HG02763 (cell line): ENCODE data around the gene REEP5.
"Not testable (repeated sequence)": the region's sequence is repeated elsewhere in the genome, so short reads cannot be mapped to it uniquely, and the experiment has no call there.

Source experiments
- ATAC-seq: cut with Tn5 transposase; IDR thresholded peaks from one replicate; pipeline ENCODE4 v1.9.1; 2021; ENCODE audit warnings: mild to moderate bottlenecking, moderate library complexity; ENCODE audit not compliant: unreplicated experiment

Gene REEP5

GRCh38 chr5:112892776-112893175, 29.3 kb downstream of the REEP5 start:
- ATAC-seq = no peak

GRCh38 chr5:112892066-112892465, 30.0 kb downstream of the REEP5 start:
- not testable (repeated sequence) for ATAC-seq

DNA sequence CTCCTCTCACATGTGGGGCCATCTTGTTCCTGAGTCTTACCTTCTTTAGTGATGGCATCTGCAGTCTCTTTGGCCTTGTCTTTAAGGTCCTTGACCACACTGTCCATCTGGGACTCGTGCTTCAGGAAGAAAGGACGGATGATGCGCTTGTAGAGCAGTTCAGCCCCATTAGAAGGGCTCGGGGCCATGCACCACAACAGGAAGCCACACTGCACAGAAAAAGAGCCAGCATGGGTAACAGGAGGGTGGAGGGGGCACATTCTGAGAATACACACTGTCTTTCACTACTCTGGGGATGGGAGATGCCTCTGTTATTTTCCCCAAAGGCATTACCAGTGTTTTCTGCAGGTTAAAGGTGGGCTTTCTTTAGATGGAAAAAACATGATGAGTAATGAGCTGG, 35.1 kb downstream of the REEP5 start:
- no peak for ATAC-seq

DNA sequence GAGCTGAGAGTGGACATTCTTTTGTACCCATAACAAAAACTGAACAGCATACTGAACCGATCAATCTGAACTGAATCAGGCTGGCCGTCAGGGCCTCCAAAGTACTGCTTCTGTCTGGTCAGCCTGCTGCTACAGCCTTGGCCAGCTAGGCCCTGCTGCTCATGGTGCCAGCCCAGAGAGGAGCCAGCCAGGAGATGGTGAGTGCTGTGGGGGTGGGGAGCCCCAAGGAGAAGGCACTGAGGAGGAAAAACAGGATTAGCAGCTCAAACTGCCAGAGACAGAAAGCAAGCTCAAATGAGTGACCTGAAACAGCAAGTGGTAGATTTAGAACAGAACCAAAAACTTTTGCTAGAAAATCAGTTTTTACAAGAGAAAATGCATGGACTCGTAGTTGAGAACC, 37.0 kb downstream of the REEP5 start:
- ATAC-seq = no peak

DNA sequence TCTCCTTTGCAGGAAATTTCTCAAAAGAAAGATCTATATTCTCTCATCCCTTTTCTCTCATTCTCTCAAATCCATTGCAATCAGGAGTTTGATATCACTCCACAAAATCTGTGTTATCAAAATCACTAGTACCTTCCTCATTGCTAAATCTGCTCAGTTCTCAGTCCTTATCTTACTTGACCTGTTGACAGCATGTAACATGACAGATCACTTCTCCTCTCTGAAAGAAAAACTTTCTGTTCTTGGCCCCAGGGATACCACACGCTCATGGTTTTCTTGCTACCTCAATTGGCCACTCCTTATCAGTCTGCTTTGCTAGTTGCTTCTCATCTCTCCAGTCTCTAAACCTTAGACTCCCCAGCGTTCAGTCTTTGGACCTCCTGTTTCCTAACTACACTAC, 38.8 kb downstream of the REEP5 start:
- ATAC-seq = no peak

DNA sequence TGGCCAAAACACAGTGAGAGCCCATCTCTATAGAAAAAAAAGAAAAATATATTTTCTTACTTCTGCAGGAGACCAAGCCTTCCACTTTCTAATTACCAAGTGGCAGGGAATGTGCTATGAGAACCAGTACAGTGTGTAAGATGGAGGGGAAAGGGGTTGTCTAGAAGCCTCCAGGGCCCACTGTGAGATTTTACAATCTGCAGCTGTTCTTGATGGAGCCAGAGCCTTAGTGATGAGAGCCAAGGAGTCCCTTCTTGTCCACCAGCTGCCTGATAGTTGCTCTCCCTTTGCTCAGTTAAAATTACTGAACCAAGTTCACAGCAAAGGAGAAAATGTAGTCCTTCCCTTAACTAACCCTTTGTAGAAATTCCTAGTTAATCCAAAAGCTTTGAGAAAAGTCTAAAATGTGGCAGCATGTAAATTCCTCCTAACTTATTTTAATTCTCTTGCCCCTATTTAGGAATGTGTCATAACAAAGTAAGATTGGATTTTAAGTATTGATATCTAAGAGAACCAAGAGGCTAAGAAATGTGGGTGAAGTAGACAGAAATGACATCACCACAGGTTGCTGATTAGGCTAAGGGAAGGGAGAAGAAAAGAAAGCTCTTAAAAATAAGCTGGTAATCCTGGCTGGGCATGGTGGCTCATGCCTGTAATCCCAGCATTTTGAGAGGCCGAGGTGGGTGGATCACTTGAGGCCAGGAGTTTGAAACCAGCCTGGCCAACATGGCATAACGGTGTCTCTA, 41.6 kb downstream of the REEP5 start:
- no peak for ATAC-seq

- ATAC-seq = peak; percentile 62
Observed at GRCh38 chr5:112878760-112879159, 43.3 kb downstream of the REEP5 start.

DNA sequence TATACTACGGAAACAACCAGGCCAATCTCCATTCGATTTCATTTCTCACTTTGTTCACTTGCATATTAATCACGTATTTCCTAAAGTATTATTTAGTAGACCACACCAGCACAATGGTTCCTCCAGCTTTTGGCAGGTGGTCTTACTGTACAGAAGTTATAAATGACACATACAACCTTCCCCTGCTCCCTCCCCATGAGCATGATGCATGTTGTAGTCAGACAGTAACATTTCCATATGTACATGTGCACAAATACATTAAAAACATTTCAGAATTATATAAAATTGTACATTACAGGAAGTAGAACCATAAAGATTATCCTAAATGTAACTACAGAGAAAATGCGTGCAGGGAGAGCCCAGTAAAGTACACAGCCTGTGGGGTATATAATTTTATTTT, 43.9 kb downstream of the REEP5 start:
- no peak for ATAC-seq

- no peak for ATAC-seq
Observed at GRCh38 chr5:112876362-112876761, 45.7 kb downstream of the REEP5 start.

DNA sequence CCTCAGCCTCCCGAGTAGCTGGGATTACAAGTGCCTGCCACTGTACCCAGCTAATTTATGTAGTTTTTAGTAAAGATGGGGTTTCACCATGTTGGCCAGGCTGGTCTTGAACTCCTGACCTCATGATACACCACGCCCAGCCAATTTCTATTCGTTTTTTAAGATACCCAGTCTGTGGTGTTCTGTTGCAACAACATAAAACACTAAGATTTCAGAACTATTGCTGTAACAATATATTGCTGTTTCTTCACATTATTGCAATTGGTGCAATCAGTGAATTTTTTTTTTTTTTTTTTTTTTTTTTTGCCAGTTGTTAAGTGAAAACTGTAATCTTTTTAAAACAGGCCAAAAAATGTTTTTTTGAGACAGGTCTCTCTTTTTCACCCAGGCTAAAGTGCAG, 51.1 kb downstream of the REEP5 start:
- ATAC-seq = no peak

DNA sequence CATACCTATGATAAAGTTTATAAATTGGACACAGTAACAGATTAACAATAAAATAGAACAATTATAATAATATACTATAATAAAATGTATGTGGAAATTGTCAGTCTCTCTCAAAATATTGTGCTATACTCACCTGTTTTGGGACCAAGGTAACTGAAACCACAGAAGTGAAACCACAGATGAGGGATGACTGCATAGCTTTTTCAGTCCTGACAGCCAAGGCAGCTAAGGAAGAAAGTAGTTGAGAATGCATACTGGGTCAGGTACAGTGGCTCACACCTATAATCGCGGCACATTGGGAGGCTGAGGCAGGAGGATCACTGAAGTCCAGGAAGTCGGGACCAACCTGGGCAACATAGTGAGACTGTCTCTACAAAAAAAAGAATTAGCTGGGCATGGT, 52.1 kb downstream of the REEP5 start:
- peak; percentile 91 for ATAC-seq

- ATAC-seq = no peak
Observed at GRCh38 chr5:112867411-112867810, 54.6 kb downstream of the REEP5 start.

GRCh38 chr5:112866739-112867138, 55.3 kb downstream of the REEP5 start:
- ATAC-seq = no peak

GRCh38 chr5:112865128-112865527, 56.9 kb downstream of the REEP5 start:
- no peak for ATAC-seq

- no peak for ATAC-seq
Observed at GRCh38 chr5:112863549-112863948, 58.5 kb downstream of the REEP5 start.

GRCh38 chr5:112862085-112862484, 59.9 kb downstream of the REEP5 start:
- ATAC-seq = no peak

- ATAC-seq = no peak
Observed at GRCh38 chr5:112861638-112861985, 60.4 kb downstream of the REEP5 start.

GRCh38 chr5:112860929-112861637, 60.9 kb downstream of the REEP5 start, which contains the start of gene SRP19:
SRP19 (plus strand) TSS chr5:112861287; CDS start chr5:112861377, 90 bp downstream.
- peak; percentile 99 for ATAC-seq

GRCh38 chr5:112860571-112860928, 61.5 kb downstream of the REEP5 start:
- not testable (repeated sequence) for ATAC-seq

DNA sequence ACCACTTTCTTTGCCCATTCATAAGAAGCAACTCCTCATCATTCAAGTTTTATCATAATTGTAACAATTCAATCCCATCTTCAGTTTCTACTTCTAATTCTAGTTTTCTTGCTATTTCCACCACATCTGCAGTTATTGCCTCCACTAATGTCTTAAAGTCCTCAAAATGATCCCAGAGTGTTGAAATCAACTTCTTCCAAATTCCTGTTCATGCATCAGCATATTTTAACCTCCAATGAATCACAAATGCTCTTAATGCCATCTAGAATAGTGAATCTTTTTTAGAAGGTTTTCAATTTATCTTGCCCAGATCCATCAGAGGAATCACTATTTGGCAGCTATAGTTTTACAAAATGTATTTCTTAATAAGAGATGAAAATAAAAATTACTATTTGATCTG, 64.2 kb downstream of the REEP5 start:
- ATAC-seq = no peak

DNA sequence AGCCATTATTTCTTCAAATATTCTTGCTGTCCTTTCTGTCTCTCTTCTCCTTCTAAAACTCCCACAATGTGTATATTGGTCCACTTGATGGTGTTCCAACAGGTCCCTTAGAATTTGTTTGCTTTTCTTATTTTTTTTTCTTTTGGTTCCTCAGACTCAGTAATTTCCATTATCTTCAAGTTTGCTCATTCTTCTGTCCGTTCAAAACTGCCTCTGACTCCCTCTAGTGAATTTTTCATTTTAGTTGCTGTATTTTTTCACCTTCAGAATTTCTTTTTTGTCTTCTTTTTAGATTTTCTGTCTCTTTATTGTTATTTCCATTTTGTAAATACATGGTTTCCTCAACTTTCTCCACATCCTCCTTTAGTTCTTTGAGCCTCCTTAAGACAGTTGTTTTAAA, 67.4 kb downstream of the REEP5 start:
- no peak for ATAC-seq

DNA sequence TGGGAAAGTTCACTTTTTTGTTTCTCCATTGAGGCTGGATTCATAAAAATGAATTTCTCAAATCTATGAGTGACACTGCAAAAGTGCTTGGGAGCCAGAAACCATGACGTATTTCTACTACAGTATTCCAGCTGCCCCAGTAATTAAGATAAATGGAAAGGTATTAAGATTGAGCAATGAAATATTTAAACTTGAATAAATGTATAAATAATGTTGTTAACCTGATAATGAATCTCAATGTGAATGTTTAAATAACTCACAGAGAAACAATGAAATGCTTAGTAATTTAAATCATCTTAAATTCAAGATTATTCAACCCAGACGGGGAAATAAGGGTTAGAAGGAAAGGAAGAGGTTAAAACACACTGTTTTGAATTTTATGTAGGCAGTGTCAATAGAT, 72.1 kb downstream of the REEP5 start:
- ATAC-seq = no peak
